Measurements from ENCODE around the gene TMEM235. TPM values are rescaled to one million over a fixed set of nuclear protein-coding genes. Genes with fewer than 3 reads are reported as not detected.

Gene TMEM235
- polyA plus RNA-seq, 1 experiment, result not detected

DNA sequence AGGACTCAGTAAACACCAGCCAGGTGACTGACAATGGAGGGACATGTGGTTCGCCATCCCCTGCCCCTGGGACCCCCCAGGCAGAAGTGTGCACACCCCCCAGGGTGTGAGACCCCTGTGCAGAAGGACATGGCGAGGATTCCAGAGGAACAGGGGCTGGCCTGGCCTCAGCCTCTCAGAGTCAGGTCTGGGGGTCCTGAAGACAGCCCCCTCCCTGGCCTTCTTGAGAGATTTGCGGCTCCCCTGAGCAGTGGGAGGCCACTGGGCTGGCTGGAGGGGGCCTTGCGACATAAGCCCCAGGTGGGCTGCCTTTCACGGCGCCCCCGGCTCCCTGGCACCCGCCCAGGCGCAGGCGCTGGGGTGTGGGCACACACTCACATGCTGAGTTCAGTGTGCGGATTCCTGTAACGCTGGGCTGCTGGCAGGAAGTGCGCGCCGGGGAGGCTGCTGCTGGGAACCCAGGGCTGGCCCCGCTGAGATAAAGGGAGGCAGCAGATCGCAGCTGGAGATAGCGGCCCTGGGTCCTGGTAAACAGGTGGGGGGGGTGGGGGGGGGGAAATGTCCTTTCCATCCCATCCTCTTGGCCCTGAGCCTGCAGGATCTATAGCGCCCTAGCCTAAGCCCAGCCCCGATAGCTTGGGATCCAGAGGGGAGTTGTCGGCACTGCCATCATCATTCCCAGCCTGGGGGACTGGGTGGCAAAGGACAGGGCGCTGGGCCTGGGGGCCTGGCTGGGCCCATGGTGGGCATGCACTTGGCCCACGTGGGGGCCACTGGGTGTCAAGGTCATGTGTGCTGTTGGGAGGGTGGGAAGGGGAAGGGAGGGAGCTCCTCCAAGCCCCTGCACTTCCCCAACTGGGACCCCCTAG, 27.1 kb downstream of the TMEM235 start:
- no peak overlapping the region for H3K4me3 ChIP-seq (ENCODE audit: low read depth, low read length)
- H3K27ac ChIP-seq (ENCODE audit: low read depth, low read length), result no peak overlapping the region
- H3K27me3 ChIP-seq (ENCODE audit: control insufficient read depth, insufficient read depth, low read length), result peaks cover 2% of the 10 kb centered on the region
- ChIA-PET POLR2A (no interaction called here), CTCF (interaction anchor here (1.4 kb wide), 1 partner anchor 8 kb away, joined by 4 read pairs; no protein-coding TSS in a partner anchor)
- no peaks in the 10 kb centered on the region; the same call in 1 of the 2 replicates for H3K9me3 ChIP-seq (ENCODE audit: control insufficient read depth, insufficient read depth, low read length)
- TF ChIP-seq, protein P1, sequence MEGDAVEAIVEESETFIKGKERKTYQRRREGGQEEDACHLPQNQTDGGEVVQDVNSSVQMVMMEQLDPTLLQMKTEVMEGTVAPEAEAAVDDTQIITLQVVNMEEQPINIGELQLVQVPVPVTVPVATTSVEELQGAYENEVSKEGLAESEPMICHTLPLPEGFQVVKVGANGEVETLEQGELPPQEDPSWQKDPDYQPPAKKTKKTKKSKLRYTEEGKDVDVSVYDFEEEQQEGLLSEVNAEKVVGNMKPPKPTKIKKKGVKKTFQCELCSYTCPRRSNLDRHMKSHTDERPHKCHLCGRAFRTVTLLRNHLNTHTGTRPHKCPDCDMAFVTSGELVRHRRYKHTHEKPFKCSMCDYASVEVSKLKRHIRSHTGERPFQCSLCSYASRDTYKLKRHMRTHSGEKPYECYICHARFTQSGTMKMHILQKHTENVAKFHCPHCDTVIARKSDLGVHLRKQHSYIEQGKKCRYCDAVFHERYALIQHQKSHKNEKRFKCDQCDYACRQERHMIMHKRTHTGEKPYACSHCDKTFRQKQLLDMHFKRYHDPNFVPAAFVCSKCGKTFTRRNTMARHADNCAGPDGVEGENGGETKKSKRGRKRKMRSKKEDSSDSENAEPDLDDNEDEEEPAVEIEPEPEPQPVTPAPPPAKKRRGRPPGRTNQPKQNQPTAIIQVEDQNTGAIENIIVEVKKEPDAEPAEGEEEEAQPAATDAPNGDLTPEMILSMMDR (IDR thresholded peaks at IDR 0.05; ENCODE audit: low read depth, low read length), result no peak
- no peak for DNase-seq (ENCODE audit: low read depth, low spot score)

DNA sequence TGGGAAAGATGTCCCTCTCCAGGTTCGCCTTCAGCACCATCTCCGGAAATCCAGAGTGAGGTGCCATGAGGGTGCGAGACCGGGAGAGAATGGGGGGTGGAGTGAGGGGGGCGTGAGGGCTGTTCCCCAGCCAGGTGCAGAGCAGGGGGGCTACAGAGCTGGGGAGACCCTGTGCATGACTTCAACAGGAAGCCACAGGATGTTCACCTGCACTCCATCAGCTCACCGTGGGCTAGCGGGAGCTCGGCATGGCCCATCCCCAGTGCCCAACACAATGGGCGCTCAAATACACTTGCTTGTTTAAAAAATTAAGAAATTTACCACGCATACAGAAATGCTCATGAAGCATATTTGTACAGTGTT, 27.7 kb downstream of the TMEM235 start:
- H3K9me3 ChIP-seq (ENCODE audit: control insufficient read depth, insufficient read depth, low read length), result no peaks in the 10 kb centered on the region; the same call in 1 of the 2 replicates
- TF ChIP-seq, protein P1 (IDR thresholded peaks at IDR 0.05; ENCODE audit: low read depth, low read length), result no peak
- ChIA-PET POLR2A (no interaction called here), CTCF (interaction anchor here (1.4 kb wide), 1 partner anchor 9 kb away, joined by 4 read pairs; no protein-coding TSS in a partner anchor)
- H3K4me3 ChIP-seq (ENCODE audit: low read depth, low read length), result no peak overlapping the region
- H3K27me3 ChIP-seq (ENCODE audit: control insufficient read depth, insufficient read depth, low read length), result peaks cover 2% of the 10 kb centered on the region
- no peak for DNase-seq (ENCODE audit: low read depth, low spot score)
- H3K27ac ChIP-seq (ENCODE audit: low read depth, low read length), result no peak overlapping the region

DNA sequence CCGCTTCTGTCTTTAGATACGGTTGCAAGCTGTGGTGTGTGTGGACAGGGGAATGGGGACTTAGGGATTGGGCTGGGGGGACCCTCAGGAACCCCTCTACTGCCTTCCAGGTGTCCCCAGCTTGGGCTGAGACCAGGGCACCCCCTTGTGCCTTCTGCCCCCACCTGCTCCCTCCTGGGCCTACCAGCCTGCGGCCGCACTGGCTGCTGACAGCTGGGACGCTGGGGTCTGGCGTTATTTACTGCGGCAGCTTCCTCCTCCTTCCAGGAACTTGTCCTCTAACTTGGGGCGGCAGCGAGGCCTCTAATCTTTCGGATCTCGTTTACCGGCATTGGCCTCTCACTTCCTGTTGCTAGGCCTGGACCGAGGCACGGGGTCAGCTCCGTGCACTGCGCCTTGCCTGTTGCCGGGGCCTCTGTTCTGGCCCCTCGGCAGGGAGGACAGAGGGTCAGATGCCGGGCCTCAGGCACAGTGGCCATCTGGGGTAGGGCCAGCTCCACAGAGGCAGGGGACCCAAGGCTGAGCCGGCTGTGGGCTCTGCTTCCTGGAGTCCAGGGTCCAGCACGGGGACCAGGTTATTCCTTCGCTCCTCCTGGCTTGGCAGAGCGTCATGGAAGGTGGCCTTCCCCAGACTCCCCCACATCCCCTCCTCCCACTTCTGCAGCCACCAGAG, 31.8 kb downstream of the TMEM235 start:
- ChIA-PET POLR2A (no interaction called here), CTCF (no interaction called here)
- DNase-seq (ENCODE audit: low read depth, low spot score), result no peak

DNA sequence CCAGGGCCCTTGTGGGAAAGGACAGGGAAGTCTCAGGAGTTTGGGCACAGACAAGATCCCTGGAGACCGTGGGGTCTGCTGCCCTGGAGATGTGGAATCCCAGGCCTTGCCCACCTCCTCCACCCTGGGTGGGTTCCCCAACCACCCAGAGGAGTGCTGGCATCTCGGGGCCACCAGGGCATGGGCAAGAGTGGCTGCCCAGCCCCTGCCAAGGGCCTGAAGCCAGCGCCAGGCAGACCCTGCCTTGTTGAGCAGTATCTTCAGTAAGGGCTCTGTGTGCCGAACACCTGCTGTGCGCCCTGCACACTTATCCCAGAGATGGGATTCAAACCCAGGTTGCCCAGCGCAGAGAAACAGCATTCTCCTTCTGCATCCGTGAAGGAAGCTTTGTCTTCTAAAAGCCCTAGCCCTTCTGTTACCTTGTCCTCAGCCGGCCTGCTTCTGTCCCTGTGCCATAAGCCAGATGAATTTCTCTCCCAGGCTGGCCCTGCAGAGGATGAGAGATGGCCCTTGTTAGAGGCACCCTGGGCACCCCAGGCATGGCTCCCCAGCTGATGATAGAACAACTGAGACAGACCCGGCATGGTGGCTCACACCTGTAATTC, 32.4 kb downstream of the TMEM235 start:
- TF ChIP-seq, protein P1 (IDR thresholded peaks at IDR 0.05; ENCODE audit: low read depth, low read length), result no peak
- Histone ChIP-seq H3K27me3 (ENCODE audit: control insufficient read depth, insufficient read depth, low read length) (peaks cover 4% of the 10 kb centered on the region), H3K9me3 (ENCODE audit: control insufficient read depth, insufficient read depth, low read length) (no peaks in the 10 kb centered on the region), H3K27ac (ENCODE audit: low read depth, low read length) (no peak overlapping the region), H3K4me3 (ENCODE audit: low read depth, low read length) (no peak overlapping the region)
- no peak for DNase-seq (ENCODE audit: low read depth, low spot score)
- CTCF ChIA-PET, result no interaction called here
- POLR2A ChIA-PET, result no interaction called here

More for the DNA sequence above, 31.8 kb downstream of the TMEM235 start:
- no peak overlapping the region for H3K27ac ChIP-seq (ENCODE audit: low read depth, low read length)
- H3K9me3 ChIP-seq (ENCODE audit: control insufficient read depth, insufficient read depth, low read length), result no peaks in the 10 kb centered on the region; the same call in 1 of the 2 replicates
- TF ChIP-seq, protein P1 (IDR thresholded peaks at IDR 0.05; ENCODE audit: low read depth, low read length), result no peak
- peaks cover 4% of the 10 kb centered on the region for H3K27me3 ChIP-seq (ENCODE audit: control insufficient read depth, insufficient read depth, low read length)
- no peak overlapping the region for H3K4me3 ChIP-seq (ENCODE audit: low read depth, low read length)

All from AG04450 (cell line).